NCI-H2029 treated with DMSO at 0.1 percent for 48 hours (cell line): ENCODE data around the gene SKAP2.

Experiments
- DNase-seq: peaks from one replicate; lab custom pipeline; 2025; lab: John Stamatoyannopoulos, UW

SKAP2 gene

DNA sequence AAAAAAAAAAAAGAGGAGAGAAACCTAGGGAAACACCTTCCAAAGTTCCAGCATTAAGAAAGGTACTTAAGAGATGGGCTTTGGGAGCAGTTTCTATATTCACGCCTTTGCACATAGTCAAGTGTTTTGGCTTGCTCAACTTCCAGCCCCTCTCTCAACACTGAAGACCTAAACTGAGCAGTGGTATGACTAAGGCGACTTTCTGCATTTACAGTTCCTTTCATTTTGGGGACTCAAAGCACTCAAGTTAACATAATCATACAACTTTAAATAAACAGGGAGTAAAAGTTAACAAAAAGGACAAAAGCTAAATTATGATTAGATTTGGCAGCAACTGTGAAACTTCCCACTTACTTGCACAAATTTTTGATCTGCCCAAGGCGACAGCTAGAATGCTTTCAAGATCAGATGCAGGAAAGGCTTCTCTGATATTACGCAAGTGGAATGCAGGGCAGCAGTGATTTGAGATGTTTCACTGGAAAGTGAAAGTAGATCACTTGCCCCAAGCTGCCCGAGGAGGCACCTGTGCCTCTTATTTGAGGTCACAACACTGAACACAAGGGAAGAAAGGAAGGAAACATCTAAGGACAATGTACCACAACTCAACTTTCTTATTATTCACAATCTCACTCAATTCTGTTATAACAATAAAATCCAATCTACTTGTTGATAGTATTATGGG is 199.5 kb downstream of the SKAP2 start:
- no peak for DNase-seq

DNA sequence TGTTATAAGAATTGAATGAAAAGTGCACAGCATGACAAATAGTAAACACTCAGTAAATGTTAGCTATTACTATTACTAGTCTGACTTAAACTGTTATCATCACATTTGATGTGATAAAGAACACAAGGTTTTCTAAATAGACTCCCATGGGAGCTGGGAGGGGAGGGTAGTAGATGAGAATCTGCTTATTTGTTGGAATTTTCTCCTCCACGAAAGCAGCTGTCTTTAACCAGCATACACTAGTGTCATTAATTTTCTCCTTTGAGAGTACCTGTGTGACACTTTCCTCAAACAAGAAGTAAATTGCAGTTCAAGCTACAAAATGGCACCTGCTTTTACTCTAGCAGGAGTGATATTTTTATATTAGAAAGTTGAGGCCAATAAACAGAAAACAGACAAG is 200.1 kb downstream of the SKAP2 start:
- DNase-seq: no peak

DNA sequence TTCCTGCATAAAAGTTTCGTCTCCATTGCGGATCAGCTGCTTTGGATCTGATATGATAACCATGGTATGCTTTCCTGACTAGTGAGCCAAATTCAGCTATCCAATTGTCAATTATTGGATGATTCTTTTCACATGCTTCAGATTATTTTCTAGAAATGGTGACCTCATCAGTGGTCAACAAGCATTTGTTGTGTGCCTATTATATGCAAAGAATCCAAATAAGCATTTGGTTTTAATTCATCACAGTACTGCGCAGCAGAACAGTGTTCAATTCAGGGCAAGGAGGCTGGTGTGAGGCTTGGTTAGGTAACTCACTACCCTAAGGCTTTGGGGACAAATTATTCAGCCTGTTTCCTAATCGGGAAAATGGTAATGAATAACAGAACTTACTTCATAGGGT is 200.5 kb downstream of the SKAP2 start:
- DNase-seq: no peak

DNA sequence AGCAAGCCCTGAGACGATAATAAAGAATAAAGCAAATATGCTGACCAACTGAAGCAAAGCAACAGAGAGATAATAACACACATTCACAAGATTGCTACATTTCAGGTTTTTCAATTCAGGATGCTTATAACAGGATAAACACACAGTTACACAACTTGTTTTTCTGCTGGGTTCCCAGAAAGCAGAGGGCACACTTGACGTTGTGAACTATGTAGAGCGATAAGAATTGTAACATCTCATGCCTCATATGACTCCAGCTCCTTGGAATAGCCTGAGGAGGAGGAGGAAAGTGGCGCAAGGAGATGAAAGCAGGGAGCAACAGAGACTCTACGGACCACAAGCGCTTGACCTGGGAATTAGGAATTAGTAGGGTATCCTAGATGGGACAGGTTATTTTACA is 201.7 kb downstream of the SKAP2 start:
- no peak for DNase-seq

DNA sequence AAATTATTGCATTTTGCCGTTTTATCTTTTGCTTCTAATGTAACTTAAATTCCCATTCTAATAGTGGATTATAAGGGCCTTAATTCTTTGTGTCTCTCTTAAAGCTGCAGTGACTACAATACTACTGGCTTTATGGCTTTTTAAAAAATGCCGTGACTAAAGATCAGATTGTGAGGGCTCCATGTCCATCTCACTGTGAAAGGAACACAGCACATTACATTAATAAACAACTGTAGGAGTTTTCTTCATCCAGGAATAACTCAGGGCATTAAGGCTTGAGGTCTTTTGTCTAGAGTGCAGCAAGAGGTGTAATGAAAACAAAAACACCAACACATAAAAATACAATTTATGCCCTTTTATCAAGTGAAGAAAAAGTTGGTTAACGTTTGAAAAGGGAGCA is 205.3 kb downstream of the SKAP2 start:
- DNase-seq: no peak

DNA sequence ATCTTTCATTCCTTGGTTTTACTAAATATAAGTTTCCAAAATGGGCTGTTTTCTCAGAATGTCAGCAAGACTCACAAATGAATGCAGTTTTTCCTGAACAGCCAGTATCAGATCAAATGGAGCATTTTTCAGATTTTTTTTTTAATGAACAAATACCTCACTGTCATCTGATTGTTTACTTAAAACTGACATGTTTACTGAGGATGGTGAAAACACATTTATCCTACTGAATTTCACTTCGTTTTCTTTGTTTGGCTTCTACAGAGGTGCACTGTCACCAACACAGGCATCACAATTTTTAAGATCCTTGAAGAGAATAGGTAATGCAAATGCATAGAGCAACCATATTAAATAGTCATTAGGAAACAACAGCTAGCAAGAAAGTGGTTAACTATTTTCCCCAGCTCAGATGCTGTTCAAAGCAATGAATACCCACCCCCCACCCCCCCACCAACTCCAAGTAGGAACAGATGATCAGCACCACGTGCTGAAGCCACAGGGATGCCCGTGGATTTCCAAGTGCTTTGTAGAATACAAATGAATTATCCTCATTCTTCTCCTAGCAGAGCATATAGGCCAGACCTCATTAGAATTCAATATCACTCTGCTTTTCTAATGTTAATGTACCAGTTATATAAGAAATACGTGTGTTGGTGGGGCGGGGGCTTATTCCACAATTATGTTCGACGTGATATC is 205.9 kb downstream of the SKAP2 start:
- no peak for DNase-seq

DNA sequence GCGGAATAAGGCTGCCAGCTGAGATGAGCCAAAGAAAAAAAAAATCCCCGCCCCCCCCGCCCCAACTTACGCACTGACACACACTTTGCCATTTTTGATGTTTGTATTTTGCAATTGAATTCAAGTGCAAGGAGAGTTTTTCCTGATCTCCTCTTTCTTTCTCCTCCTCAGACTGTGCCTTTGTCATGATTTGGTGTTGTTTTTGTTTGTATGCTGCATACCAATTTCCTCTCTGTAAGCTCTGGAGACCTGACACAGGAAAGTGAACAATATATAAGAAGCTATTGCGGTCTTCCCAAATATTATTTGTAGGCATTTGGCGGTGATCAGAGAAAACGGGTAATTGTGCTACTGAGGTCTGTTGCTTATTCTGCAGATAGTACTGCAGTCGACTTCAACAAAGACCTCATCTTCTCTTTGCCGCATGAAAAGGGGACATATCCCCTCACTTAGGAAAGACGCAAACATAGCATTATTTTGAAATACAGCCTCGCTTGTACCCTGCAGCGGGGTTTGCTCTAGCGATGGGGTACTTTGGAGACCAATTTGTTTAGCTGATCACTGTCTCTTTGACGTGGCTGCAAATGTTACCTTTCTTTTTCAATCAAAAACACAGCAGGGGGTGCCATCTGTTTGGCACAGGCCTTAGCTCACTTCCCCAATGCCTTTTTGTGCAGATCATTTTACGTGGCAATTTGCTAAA is 206.6 kb downstream of the SKAP2 start:
- DNase-seq: no peak

DNA sequence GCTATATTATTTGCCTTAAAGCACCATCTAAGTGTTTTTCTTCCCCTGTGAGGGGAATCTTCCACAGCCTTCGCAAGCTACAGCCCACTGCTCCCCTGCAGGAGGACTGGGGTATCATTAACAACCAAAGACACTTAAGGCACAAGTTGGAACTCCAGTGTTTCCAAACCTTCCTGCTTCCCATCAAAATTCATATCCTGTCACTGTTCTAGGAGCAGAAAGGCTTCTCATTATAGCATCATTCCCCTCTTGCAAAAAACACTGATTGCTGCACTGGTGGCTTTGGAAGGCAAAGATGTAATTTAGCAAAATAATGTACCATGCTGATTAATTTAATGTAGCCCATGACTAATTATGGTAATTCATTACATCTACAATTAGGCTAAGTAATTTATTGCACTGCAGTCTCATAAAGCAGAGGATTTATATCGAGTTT is 207.2 kb downstream of the SKAP2 start:
- no peak for DNase-seq

DNA sequence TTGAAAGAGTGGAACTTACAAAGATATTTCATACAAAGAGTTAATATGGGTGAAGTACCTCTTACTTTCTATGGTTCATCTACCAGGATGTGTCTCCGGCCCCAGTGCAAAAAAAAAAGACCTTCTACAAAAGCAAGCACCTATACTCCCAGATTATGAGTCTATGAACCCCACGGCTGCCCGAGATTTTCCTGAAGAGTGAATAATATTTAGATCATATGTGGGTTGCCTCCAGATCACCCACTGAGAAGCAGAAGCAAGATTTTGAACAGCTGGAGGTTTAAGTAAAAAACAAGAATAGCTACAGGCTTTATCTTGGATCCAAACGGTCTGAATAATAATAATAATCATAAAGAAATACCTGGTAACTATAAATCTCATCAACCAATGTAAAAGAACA is 207.7 kb downstream of the SKAP2 start:
- DNase-seq: no peak

DNA sequence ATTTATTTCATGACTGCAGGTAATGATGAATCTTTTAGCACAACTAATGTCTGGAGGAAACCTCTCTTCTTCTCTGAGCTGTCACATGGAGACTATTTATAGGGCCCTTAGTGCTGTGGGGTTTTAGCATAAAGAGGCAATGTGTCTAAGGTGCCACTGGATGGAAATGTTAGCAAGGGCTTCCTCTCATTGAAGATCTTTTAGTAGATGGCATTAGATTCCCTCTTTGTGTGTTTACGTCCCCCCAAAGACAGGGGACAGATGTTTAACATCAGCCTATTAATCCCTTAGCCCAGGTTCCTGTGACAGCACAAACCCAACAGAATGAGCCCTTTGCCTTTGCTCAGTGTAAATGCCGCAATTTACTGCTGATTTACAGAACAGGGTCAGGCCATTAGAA is 208.6 kb downstream of the SKAP2 start:
- no peak for DNase-seq

DNA sequence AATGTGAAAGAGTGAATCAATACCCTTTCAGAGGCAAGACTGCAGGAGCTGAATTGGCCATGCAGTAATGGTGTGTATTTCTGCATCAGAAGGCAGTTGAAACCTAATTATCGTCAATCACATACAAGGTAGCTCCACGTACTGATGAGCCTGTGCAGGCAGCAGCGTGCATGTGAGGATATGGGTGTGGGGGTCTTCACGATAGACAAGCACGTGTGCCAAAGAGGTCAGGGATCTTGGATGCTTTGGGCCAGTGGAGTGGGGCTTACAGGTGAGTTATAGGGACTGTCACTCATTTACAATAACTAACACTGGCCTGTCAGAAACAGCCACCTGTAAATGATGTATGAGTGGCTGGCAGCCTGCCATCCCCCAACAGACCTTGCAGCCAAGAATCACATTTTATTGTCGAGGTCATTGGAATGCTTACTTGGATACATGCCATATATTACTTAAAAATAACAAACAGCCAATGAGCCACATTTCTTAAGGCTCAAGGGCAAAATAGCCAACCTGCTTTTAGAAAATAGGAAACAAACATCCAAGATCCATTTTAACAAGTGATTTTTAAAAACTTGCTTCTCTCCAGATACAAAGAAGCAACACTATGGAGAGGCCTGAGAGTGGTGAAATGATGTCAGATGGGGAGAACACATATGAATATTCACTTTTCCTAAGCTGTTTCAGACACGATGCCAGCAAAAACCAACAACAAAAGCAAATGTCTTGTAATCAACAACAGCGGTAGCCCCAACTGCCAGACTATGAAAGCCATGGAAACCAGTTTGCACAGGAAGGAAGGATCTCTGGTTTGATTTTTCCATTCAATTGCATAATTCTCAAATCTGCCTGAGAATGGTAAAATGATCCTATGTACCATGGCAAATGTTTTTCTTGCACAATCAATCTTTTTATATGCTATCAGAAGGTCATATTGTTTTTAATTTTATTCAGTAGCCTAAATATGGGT is 210.7 kb downstream of the SKAP2 start:
- peak; percentile 49 for DNase-seq

DNA sequence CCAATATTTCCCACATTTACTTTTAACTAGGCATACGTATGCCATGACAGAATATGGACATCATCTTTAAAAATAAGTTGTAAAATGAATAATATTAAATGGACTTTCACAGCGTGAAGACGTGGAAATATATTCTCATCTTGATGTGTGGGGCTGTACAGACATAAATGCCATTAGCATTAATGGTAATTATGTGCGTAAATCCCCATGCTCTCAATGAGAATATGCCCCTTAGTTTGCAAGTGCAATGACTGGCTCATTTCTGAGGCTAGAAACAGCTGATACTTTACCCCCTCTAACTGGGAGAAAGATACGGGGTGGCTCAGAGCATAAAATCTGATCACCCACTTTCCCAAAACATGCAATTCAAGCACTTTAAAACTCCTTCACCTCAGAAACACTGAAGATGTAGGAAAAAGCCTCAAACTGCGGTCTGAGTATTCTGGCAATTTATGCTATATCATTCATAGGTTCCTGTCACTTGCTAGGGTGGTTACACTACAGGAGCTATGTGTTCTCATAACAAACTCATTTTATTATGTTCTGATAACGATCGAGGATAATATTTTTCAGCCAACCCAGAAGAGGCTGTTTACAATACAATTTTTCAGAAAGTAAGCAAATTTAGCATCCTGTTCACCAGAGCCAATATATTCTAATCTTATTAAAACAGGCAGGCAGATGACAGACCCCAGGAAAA is 211.8 kb downstream of the SKAP2 start:
- DNase-seq: no peak

DNA sequence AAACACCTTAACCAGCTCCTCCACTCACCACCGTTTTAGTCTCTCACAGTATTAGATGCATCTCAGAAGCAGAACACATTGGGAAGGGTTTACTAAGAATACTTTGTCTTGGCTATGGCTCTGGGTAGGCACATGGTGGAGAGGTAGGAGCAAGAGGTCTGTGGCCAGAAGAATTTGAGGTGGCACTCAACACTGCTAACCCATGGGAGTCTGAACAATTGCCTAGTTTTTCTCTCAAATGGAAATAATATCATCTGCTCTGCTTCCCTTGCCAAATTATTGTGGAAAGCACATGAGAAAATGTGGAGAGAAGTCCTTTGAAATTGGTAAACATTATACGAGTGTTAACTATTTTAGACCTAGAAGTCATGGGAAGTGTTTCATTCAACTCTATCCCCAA is 214.3 kb downstream of the SKAP2 start:
- DNase-seq: no peak

DNA sequence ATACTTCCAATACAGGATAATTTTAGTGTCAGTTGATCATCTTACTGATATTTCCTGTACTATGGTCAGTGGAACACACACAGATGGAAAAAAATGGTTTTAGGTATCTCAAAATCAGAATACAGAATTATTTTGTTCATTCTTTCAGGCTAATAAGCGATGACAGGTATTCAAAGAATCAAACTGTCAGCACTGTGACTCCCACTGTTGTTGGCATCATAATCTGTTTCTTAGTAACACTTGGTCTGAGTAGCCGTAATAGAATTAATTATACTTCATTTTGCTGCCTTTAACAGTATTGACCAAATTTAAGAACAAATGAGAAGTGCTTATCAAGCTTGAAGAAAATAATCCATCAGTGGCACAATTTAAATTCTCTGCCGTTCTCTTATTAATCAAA is 215.0 kb downstream of the SKAP2 start:
- no peak for DNase-seq

DNA sequence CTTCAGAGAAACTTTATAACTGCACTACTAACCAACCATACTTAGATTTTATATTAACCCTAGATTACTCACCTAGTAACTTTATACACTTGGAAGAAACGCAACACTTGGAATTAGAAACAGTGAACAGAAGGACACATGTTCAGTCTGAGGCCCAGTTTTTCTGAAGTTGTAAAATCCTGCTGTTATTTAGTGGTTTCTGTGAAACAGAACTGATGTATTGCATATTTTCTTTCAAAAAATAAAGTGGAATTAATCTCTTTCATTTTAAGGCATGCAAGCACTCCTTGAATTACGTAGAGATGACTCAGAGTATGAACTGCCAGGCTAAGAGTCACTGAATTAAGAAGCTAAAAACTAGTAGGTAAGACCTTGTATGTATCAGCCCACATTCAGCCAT is 215.8 kb downstream of the SKAP2 start:
- no peak for DNase-seq

DNA sequence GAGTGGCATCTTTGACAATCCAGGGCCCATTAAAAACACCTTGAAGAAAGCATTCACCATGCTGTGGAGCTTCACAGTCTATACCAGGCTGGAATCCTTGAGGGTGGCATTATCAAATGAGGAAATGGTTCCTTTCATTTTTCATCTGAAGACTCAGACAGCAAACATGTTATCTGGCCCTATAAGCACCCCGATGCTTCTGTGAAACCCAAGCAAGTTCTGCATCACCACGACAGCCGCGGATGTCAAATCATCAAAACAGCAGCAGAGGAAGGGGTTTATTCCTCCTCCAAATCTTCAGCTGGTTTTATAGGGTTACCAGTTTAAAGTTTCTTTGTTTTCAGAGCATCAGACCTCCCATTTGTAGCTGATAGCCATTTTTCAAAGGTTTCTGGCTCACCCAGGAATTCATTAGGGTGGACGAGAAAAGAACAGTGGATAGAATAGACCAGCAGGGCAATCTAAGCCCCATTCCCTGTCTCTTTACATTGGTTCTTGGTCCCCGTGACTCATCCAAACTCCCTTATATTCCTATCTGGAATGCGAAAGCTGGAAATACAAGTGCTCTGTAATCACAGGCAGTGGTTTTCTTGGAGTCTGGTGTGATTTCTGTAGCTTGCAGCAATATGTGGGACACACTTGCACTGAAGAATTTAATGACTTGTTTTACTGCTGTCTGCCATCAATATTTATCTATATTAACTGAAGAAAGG is 217.9 kb downstream of the SKAP2 start:
- DNase-seq: no peak

DNA sequence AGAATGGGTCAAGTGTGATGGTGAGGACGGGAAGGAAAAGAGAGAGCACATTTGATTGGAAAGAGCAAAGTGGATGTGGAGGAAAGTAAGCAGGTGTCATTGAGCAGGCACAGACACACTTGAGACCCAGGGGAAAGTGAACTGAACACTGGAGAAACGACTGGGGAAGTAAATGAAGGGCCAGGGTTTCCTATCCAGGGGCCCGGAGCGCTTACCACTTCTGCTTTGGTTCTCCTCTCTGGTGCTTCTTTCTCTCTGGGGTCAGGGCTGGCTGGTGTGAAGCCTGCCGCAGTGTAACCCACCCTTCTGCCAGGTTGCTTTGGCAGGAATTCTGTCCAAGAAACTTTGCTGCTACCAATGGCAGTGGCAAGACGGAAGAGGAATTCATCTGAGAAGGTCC is 219.3 kb downstream of the SKAP2 start:
- DNase-seq: no peak

DNA sequence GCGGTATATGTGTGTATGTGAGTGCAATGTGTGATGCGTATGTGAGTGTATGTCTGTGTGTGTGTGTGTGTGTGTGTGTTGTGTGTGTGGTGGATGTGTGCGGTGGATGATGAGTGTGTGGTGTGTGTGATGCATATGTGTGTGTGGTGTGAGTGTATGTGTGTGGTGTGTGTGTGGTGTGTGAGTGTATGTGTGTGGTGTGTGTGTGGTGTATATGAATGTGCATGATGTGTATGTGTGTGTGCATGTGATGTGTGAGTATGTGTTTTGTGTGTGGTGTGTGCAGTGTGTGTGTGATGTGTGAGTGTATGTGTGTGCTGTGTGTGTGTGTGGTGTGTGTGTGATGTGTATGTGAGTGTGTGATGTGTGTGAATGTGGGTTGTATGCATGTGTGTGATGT is 222.0 kb downstream of the SKAP2 start:
- no peak for DNase-seq

DNA sequence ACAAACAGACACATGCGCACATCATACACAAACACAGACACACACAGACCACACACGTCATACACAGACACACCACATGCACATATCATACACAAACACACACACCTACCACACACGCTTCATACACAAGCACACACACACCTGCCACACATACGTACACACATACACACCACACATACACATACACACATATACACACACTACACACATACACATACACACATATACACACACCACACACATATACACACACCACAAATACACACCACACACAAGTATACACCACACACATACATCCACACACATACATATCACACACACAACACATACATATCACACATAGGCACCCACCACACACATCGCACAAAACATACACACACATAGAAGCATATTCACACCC is 224.7 kb downstream of the SKAP2 start:
- DNase-seq: no peak

DNA sequence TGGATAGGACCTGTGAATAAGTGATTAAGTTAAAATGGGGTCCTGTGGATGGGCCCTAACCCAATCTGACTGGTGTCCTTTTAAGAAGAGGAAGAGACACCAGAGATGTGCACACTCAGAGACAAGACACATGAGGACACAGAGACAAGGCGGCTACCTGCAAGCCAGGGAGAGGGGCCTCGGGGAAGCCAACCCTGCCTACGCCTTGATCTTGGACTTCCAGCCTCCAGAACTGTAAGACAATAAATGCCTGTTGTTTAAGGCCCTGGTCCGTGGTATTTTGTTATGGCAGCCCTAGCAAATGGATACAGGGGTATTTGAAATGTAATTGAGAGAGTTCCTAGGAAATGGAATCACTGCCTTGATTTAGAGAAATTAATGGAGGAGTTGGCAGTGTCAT is 225.3 kb downstream of the SKAP2 start:
- DNase-seq: no peak

DNA sequence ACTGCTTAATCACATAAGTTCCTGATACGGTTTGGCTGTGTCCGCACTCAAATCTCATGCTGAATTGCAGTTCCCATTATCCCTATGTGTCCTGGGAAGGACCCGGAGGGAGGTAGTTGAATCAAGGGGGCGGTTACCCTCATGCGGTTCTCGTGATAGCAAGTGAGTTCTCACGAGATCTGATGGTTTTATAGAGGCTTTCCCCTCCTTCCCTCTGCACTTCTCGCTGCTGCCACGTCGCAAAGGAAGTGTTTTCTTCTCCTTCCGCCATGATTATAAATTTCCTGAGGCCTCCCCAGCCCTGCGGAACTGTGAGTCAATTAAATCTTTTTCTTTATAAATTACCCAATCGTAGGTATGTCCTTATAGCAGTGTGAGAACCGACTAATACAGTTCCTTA is 226.2 kb downstream of the SKAP2 start:
- no peak for DNase-seq
